Neural progenitor cell (in vitro differentiated cells): ENCODE results near the gene DACH1. TPM values are rescaled to one million over a fixed set of nuclear protein-coding genes. Genes with fewer than 3 reads are reported as not detected.

Source experiments
- DNase-seq: peaks from one replicate; pipeline ENCODE4 v3.0.0-alpha.2; 2016; ENCODE audit warnings: low spot score
- H2AFZ ChIP-seq: fragments of 200-600 bp; sonication (generic); replicated peaks from 2 replicates; pipeline ENCODE4 v1.6.1; 2016; ENCODE audit warnings: antibody characterized with exemption
- H3F3A ChIP-seq: fragments of 200-600 bp; sonication (generic); 2 replicates; pipeline ENCODE4 v1.6.1; 2016; ENCODE audit warnings: antibody characterized with exemption, low read depth
- H3K27ac ChIP-seq: fragments of 200-600 bp; sonication (generic); 2 replicates; pipeline ENCODE4 v1.5.1; 2016; ENCODE audit warnings: mild to moderate bottlenecking
- H3K27me3 ChIP-seq: fragments of 200-600 bp; sonication (generic); 2 replicates; pipeline ENCODE4 v1.6.1; 2016; ENCODE audit warnings: mild to moderate bottlenecking, moderate library complexity
- H3K36me3 ChIP-seq: fragments of 200-600 bp; sonication (generic); 2 replicates; pipeline ENCODE4 v1.5.1; 2016
- H3K4me1 ChIP-seq: fragments of 200-600 bp; sonication (generic); 2 replicates; pipeline ENCODE4 v1.6.1; 2016; ENCODE audit warnings: mixed run types
- H3K4me2 ChIP-seq: fragments of 200-600 bp; sonication (generic); 2 replicates; pipeline ENCODE4 v1.6.1; 2016
- H3K4me3 ChIP-seq: fragments of 200-600 bp; sonication (generic); 2 replicates; pipeline ENCODE4 v1.5.1; 2016
- H3K79me2 ChIP-seq: fragments of 200-600 bp; sonication (generic); 2 replicates; pipeline ENCODE4 v1.6.1; 2016; ENCODE audit warnings: low read depth
- H3K9ac ChIP-seq: fragments of 200-600 bp; sonication (generic); 2 replicates; pipeline ENCODE4 v1.6.1; 2016
- H3K9me3 ChIP-seq: fragments of 200-600 bp; sonication (generic); 2 replicates; pipeline ENCODE4 v1.5.1; 2016; ENCODE audit warnings: low read depth
- H4K20me1 ChIP-seq: fragments of 200-600 bp; sonication (generic); 2 replicates; pipeline ENCODE4 v1.6.1; 2016; ENCODE audit warnings: low read depth
- H3K27ac Mint-ChIP-seq: 3 replicates; pipeline ENCODE4 v1.8.0; 2021; ENCODE audit warnings: mixed read lengths
- H3K27me3 Mint-ChIP-seq: 2 replicates; pipeline ENCODE4 v1.8.0; 2022; ENCODE audit warnings: low read depth, mild to moderate bottlenecking, inconsistent platforms, moderate library complexity, mixed read lengths; ENCODE audit not compliant: insufficient read depth
- H3K36me3 Mint-ChIP-seq: 3 replicates; pipeline ENCODE4 v1.8.0; 2021; ENCODE audit warnings: mixed read lengths
- H3K4me1 Mint-ChIP-seq: 3 replicates; pipeline ENCODE4 v1.8.0; 2021; ENCODE audit warnings: mixed read lengths
- H3K4me3 Mint-ChIP-seq: 3 replicates; pipeline ENCODE4 v1.8.0; 2021; ENCODE audit warnings: mild to moderate bottlenecking, moderate library complexity, mixed read lengths
- H3K9me3 Mint-ChIP-seq: 3 replicates; pipeline ENCODE4 v1.8.0; 2020; ENCODE audit warnings: mixed read lengths
- CTCF ChIP-seq: fragments of 200-600 bp; sonication (generic); IDR thresholded peaks from 2 replicates; pipeline ENCODE4 v1.5.1; 2017; ENCODE audit warnings: antibody characterized with exemption, mild to moderate bottlenecking
- EZH2 ChIP-seq: fragments of 200-600 bp; sonication (generic); IDR thresholded peaks from 2 replicates; pipeline ENCODE4 v1.6.1; 2017; ENCODE audit warnings: antibody characterized with exemption, mild to moderate bottlenecking, moderate library complexity
- EZH2phosphoT487 ChIP-seq: fragments of 200-600 bp; sonication (generic); IDR thresholded peaks from 2 replicates; pipeline ENCODE4 v1.6.1; 2017; ENCODE audit warnings: antibody characterized with exemption
- total RNA-seq: library from RNA; depleted of rRNA; stranded (reverse); fragments of >200 nt; gene quantifications from 2 replicates; pipeline ENCODE4 v1.2.3, GENCODE V29; 2015; ENCODE audit warnings: low replicate concordance

The DACH1 gene
- total RNA-seq, 1 donor from 2014 or later = 27.6 TPM

GRCh38 chr13:71417205-71417604 is 449.8 kb downstream of the DACH1 start:
- Histone ChIP-seq H3F3A (no peaks in the 10 kb centered on the region), H3K9ac (no peak overlapping the region), H3K9me3 (no peaks in the 10 kb centered on the region), H3K4me1 (no peaks in the 10 kb centered on the region), H4K20me1 (no peaks in the 10 kb centered on the region), H3K79me2 (no peaks in the 10 kb centered on the region), H3K27me3 (no peaks in the 10 kb centered on the region), H2AFZ (no peak overlapping the region), H3K27ac (no peak overlapping the region), H3K4me3 (no peak overlapping the region), H3K36me3 (no peaks in the 10 kb centered on the region), H3K4me2 (no peak overlapping the region)
- H3K36me3 Mint-ChIP-seq = peaks cover 2% of the 10 kb centered on the region
- no peak for TF ChIP-seq EZH2
- TF ChIP-seq EZH2phosphoT487 = no peak
- TF ChIP-seq CTCF = no peak
- no peak for DNase-seq
- no peaks in the 10 kb centered on the region for H3K27me3 Mint-ChIP-seq
- no peaks in the 10 kb centered on the region for H3K4me1 Mint-ChIP-seq
- H3K27ac Mint-ChIP-seq = no peak overlapping the region
- no peak overlapping the region for H3K4me3 Mint-ChIP-seq
- peaks cover 9% of the 10 kb centered on the region for H3K9me3 Mint-ChIP-seq

DNA sequence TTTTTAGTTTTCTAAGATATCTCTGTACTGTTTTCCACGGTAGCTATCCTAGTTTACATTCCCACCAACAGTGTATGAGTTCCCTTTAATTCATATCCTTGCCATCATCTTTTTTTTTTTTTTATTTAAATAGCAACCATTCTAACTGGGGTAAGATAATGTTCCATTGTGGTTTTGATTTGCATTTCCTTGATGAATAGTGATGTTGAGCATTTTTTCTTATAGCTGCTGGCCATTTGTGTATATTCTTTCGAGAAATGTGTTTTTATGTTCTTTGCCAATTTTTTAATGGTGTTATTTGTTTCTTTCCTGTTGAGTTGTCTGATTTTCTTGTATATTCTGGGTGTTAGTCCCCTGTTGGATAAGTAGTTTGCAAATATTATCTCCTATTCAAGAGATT is 454.8 kb downstream of the DACH1 start:
- H3K27ac Mint-ChIP-seq = no peak overlapping the region
- Histone ChIP-seq H3K79me2 (no peaks in the 10 kb centered on the region), H3K4me1 (peaks cover 13% of the 10 kb centered on the region), H3K27me3 (no peaks in the 10 kb centered on the region), H3K4me2 (no peak overlapping the region), H3K27ac (no peak overlapping the region), H3K36me3 (no peaks in the 10 kb centered on the region), H4K20me1 (no peaks in the 10 kb centered on the region), H3F3A (no peaks in the 10 kb centered on the region), H3K9me3 (no peaks in the 10 kb centered on the region), H3K4me3 (no peak overlapping the region), H3K9ac (no peak overlapping the region), H2AFZ (no peak overlapping the region)
- H3K9me3 Mint-ChIP-seq = peaks cover 3% of the 10 kb centered on the region
- H3K4me1 Mint-ChIP-seq = no peaks in the 10 kb centered on the region
- no peak for DNase-seq
- H3K4me3 Mint-ChIP-seq = no peak overlapping the region
- TF ChIP-seq EZH2 (no peak), EZH2phosphoT487 (no peak), CTCF (no peak)
- no peaks in the 10 kb centered on the region for H3K27me3 Mint-ChIP-seq
- no peaks in the 10 kb centered on the region for H3K36me3 Mint-ChIP-seq

- H3F3A ChIP-seq = no peaks in the 10 kb centered on the region
- Mint-ChIP-seq H3K27ac (no peak overlapping the region), H3K4me3 (no peak overlapping the region), H3K9me3 (peaks cover 4% of the 10 kb centered on the region), H3K36me3 (no peaks in the 10 kb centered on the region), H3K4me1 (no peaks in the 10 kb centered on the region), H3K27me3 (no peaks in the 10 kb centered on the region)
- no peaks in the 10 kb centered on the region for H3K36me3 ChIP-seq
- H3K4me3 ChIP-seq = no peak overlapping the region
- TF ChIP-seq CTCF (no peak), EZH2 (no peak), EZH2phosphoT487 (no peak)
- no peak overlapping the region for H3K9ac ChIP-seq
- no peaks in the 10 kb centered on the region for H4K20me1 ChIP-seq
- H3K27me3 ChIP-seq = no peaks in the 10 kb centered on the region
- H3K9me3 ChIP-seq = no peaks in the 10 kb centered on the region
- DNase-seq = no peak
- no peak overlapping the region for H3K4me2 ChIP-seq
- no peak overlapping the region for H2AFZ ChIP-seq
- peaks cover 13% of the 10 kb centered on the region for H3K4me1 ChIP-seq
- H3K27ac ChIP-seq = no peak overlapping the region
- H3K79me2 ChIP-seq = no peaks in the 10 kb centered on the region
Observed at GRCh38 chr13:71408416-71408815, 458.6 kb downstream of the DACH1 start.
